IMR-90 (cell line): Measurements from ENCODE around the gene TBC1D12. TPM values are rescaled to one million over a fixed set of nuclear protein-coding genes. Genes with fewer than 3 reads are reported as not detected.

ENCODE experiments used
- ATAC-seq: fragments of 200-7000 bp; cut with Tn5 transposase; 2 replicates; pipeline ENCODE4 v1.9.1; 2020; ENCODE audit warnings: low read depth, mild to moderate bottlenecking, moderate library complexity
- BruUV-seq: library from RNA; stranded (reverse); fragments of 400-500 nt; replicated peaks from 2 replicates; lab custom pipeline; 2021; lab: Mats Ljungman, UMichigan
- CTCF ChIA-PET: fragments of 300-600 bp; formaldehyde crosslinking; extraction: SDS; loops from one replicate; lab custom pipeline; 2021; ENCODE audit warnings: antibody characterized with exemption; lab: Yijun Ruan, JAX
- POLR2A ChIA-PET: fragments of 300-600 bp; sonication (Branson Sonifier 250); formaldehyde crosslinking; loops from one replicate; lab custom pipeline; 2022; ENCODE audit warnings: antibody characterized with exemption; ENCODE audit not compliant: unreplicated experiment; lab: Charles Lee
- DNase-seq: peaks from one replicate; pipeline ENCODE4 v3.0.0; 2013
- H2AFZ ChIP-seq: replicated peaks from 2 replicates; pipeline ENCODE3; 2013; ENCODE audit warnings: low read length, mild to moderate bottlenecking; ENCODE audit not compliant: poor library complexity
- H2AK5ac ChIP-seq: 2 replicates; pipeline ENCODE4 v1.6.1; 2013; ENCODE audit warnings: low read depth, low read length, inconsistent platforms
- H2AK9ac ChIP-seq: replicated peaks from 2 replicates; pipeline ENCODE3; 2013; ENCODE audit warnings: mild to moderate bottlenecking, low read depth, low read length, moderate library complexity; ENCODE audit not compliant: poor library complexity
- H2BK120ac ChIP-seq: 2 replicates; pipeline ENCODE4 v1.6.1; 2013; ENCODE audit warnings: low read depth, low read length, inconsistent platforms
- H2BK15ac ChIP-seq: 3 replicates; pipeline ENCODE4 v1.6.1; 2013; ENCODE audit warnings: low read depth, low read length, inconsistent platforms
- H2BK20ac ChIP-seq: 2 replicates; pipeline ENCODE4 v1.6.1; 2013; ENCODE audit warnings: low read depth, mild to moderate bottlenecking, inconsistent platforms, low read length, moderate library complexity
- H2BK5ac ChIP-seq: 2 replicates; pipeline ENCODE4 v1.6.1; 2013; ENCODE audit warnings: mild to moderate bottlenecking, low read depth, low read length, inconsistent platforms; ENCODE audit not compliant: poor library complexity, severe bottlenecking
- H3K14ac ChIP-seq: replicated peaks from 2 replicates; pipeline ENCODE4 v1.6.1; 2013; ENCODE audit warnings: low read depth, low read length, inconsistent platforms
- H3K18ac ChIP-seq: 2 replicates; pipeline ENCODE4 v1.6.1; 2013; ENCODE audit warnings: low read depth, low read length, control low read depth
- H3K23ac ChIP-seq: 2 replicates; pipeline ENCODE4 v1.6.1; 2013; ENCODE audit warnings: low read depth, low read length, inconsistent platforms
- H3K27ac ChIP-seq: 2 replicates; pipeline ENCODE4 v1.5.1; 2013; ENCODE audit warnings: mild to moderate bottlenecking, control low read depth, low read length; ENCODE audit not compliant: insufficient read depth
- H3K27me3 ChIP-seq: 2 replicates; pipeline ENCODE4 v1.6.1; 2013; ENCODE audit warnings: low read length; ENCODE audit not compliant: control insufficient read depth, insufficient read depth
- H3K36me3 ChIP-seq: 2 replicates; pipeline ENCODE4 v1.6.1; 2013; ENCODE audit warnings: low read length, mixed read lengths; ENCODE audit not compliant: control insufficient read depth, insufficient read depth
- H3K4ac ChIP-seq: 2 replicates; pipeline ENCODE4 v1.6.1; 2013; ENCODE audit warnings: low read depth, low read length, inconsistent platforms
- H3K4me1 ChIP-seq: 2 replicates; pipeline ENCODE4 v1.6.1; 2013; ENCODE audit warnings: low read length, mixed read lengths; ENCODE audit not compliant: control insufficient read depth, insufficient read depth
- H3K4me2 ChIP-seq: 2 replicates; pipeline ENCODE4 v1.6.1; 2013; ENCODE audit warnings: low read depth, mild to moderate bottlenecking, control low read depth, low read length, moderate library complexity
- H3K4me3 ChIP-seq: 2 replicates; pipeline ENCODE4 v1.5.1; 2013; ENCODE audit warnings: low read depth, mild to moderate bottlenecking, control low read depth, low read length, moderate library complexity; ENCODE audit not compliant: insufficient read depth
- H3K56ac ChIP-seq: 2 replicates; pipeline ENCODE4 v1.6.1; 2013; ENCODE audit warnings: low read length, inconsistent platforms; ENCODE audit not compliant: insufficient read depth; ENCODE audit errors: extremely low read depth
- H3K79me1 ChIP-seq, 2 experiments: 2 replicates each; pipeline ENCODE4 v1.6.1; 2013; ENCODE audit warnings: low read length in 2 of 2, inconsistent platforms in 1 of 2, low read depth in 1 of 2
- H3K9ac ChIP-seq: 2 replicates; pipeline ENCODE4 v1.6.1; 2013; ENCODE audit warnings: low read depth, low read length, control low read depth
- H3K9me1 ChIP-seq: 2 replicates; pipeline ENCODE4 v1.6.1; 2013; ENCODE audit warnings: low read length, inconsistent platforms; ENCODE audit not compliant: insufficient read depth
- H3K9me3 ChIP-seq: 2 replicates; pipeline ENCODE4 v1.6.1; 2013; ENCODE audit warnings: low read length; ENCODE audit not compliant: control insufficient read depth, insufficient read depth
- H4K20me1 ChIP-seq: 2 replicates; pipeline ENCODE4 v1.6.1; 2013; ENCODE audit warnings: low read length, inconsistent platforms; ENCODE audit not compliant: insufficient read depth
- H4K5ac ChIP-seq: 2 replicates; pipeline ENCODE4 v1.6.1; 2013; ENCODE audit warnings: mild to moderate bottlenecking, low read depth, low read length, control low read depth
- H4K8ac ChIP-seq, 2 experiments: 2 replicates each; pipeline ENCODE4 v1.6.1; 2013; ENCODE audit warnings: low read depth in 2 of 2, low read length in 2 of 2, control low read depth in 1 of 2, inconsistent platforms in 1 of 2
- H4K91ac ChIP-seq: 2 replicates; pipeline ENCODE4 v1.6.1; 2013; ENCODE audit warnings: low read depth, low read length, inconsistent platforms; ENCODE audit not compliant: insufficient read depth
- BHLHE40 ChIP-seq: fragments of 150-350 bp; IDR thresholded peaks from 2 replicates; pipeline ENCODE4 v1.6.1; 2016; ENCODE audit warnings: mild to moderate bottlenecking, low read depth, low read length
- CEBPB ChIP-seq: IDR thresholded peaks from 2 replicates; pipeline ENCODE4 v1.6.1; 2012; ENCODE audit warnings: low read depth, low read length, improper control_type of control experiment
- CHD1 ChIP-seq: IDR thresholded peaks from 2 replicates; pipeline ENCODE4 v1.6.1; 2012; ENCODE audit warnings: low read depth, low read length, improper control_type of control experiment
- FOS ChIP-seq: fragments of 150-350 bp; IDR thresholded peaks from 2 replicates; pipeline ENCODE4 v1.6.1; 2016; ENCODE audit warnings: low read depth, low read length
- MAFK ChIP-seq: IDR thresholded peaks from 2 replicates; pipeline ENCODE4 v1.6.1; 2012; ENCODE audit warnings: low read depth, low read length, improper control_type of control experiment
- MAZ ChIP-seq: IDR thresholded peaks from 2 replicates; pipeline ENCODE4 v1.6.1; 2012; ENCODE audit warnings: low read depth, mild to moderate bottlenecking, low read length, improper control_type of control experiment, moderate library complexity, borderline replicate concordance
- MXI1 ChIP-seq: IDR thresholded peaks from 2 replicates; pipeline ENCODE4 v1.6.1; 2012; ENCODE audit warnings: low read depth, mild to moderate bottlenecking, low read length, moderate library complexity, borderline replicate concordance
- NFE2L2 ChIP-seq: fragments of 150-350 bp; IDR thresholded peaks from 2 replicates; pipeline ENCODE4 v1.6.1; 2016; ENCODE audit warnings: low read depth, mild to moderate bottlenecking, low read length
- POLR2A ChIP-seq: IDR thresholded peaks from 2 replicates; pipeline ENCODE4 v1.6.1; 2012; ENCODE audit warnings: mild to moderate bottlenecking, low read depth, low read length
- RAD21 ChIP-seq: IDR thresholded peaks from 2 replicates; pipeline ENCODE4 v1.6.1; 2012; ENCODE audit warnings: low read length, improper control_type of control experiment
- RCOR1 ChIP-seq: IDR thresholded peaks from 2 replicates; pipeline ENCODE4 v1.6.1; 2012; ENCODE audit warnings: mild to moderate bottlenecking, low read length, improper control_type of control experiment; ENCODE audit not compliant: insufficient replicate concordance
- RFX5 ChIP-seq: IDR thresholded peaks from 2 replicates; pipeline ENCODE4 v1.8.0; 2012; ENCODE audit warnings: low read depth, mild to moderate bottlenecking, low read length, moderate library complexity
- SMC3 ChIP-seq: fragments of 150-350 bp; IDR thresholded peaks from 2 replicates; pipeline ENCODE4 v1.6.1; 2016; ENCODE audit warnings: low read depth, mild to moderate bottlenecking, antibody characterized with exemption, low read length, moderate library complexity
- WGBS, 2 experiments: methylation state at CpG; one replicate each; pipeline versions ENCODE4 v1.1.5 to v1.1.7; 2013; ENCODE audit warnings: missing lambda C conversion rate in 2 of 2; ENCODE audit not compliant: insufficient read length in 1 of 2; ENCODE audit errors: extremely low coverage in 2 of 2; 5-methylcytosine and 5-hydroxymethylcytosine counted together
- dilution Hi-C: fragments of 300-500 bp; cut with HindIII; formaldehyde crosslinking; loops from one replicate; pipeline ENCODE4 v1.14.3; 2018; ENCODE audit warnings: low sequenced_read_pairs; ENCODE audit not compliant: unreplicated experiment
- in situ Hi-C: fragments of 300-500 bp; cut with MboI; formaldehyde crosslinking; loops from 3 replicates; pipeline ENCODE4 v1.14.3; 2019; ENCODE audit warnings: low sequenced_read_pairs, inconsistent platforms, mixed read lengths
- intact Hi-C: fragments of 100-400 bp; cut with micrococcal nuclease; formaldehyde crosslinking; loops from 2 replicates; pipeline ENCODE4 v1.10.0; 2022
- polyA plus RNA-seq, 3 experiments: library from polyadenylated mRNA; depleted of rRNA; stranded (reverse); fragments of >200 nt; gene quantifications; 2 replicates each; pipeline ENCODE4 v1.2.3, GENCODE V29; 2012; ENCODE audit warnings: low replicate concordance in 1 of 3
- total RNA-seq: library from RNA; depleted of rRNA; stranded (reverse); fragments of >200 nt; gene quantifications from 2 replicates; pipeline ENCODE4 v1.2.3, GENCODE V29; 2012
- TF ChIP-seq, protein P1 (sequence below): fragments of 150-350 bp; IDR thresholded peaks from 2 replicates; pipeline ENCODE4 v1.6.1; 2016; ENCODE audit warnings: low read depth, mild to moderate bottlenecking, low read length, moderate library complexity, borderline replicate concordance
- TF ChIP-seq, protein P2 (sequence below): fragments of 150-350 bp; IDR thresholded peaks from 2 replicates; pipeline ENCODE4 v1.6.1; 2017; ENCODE audit warnings: mild to moderate bottlenecking, antibody characterized with exemption, low read length, low read depth
- TF ChIP-seq, protein P3 (sequence below): conservative IDR thresholded peaks from 2 replicates; pipeline ENCODE4 v1.5.1; 2012; ENCODE audit warnings: mild to moderate bottlenecking, low read depth, low read length, improper control_type of control experiment

Gene TBC1D12
- total and polyA plus RNA-seq, 2 of the 4 experiments (the other 2 are of a cell fraction), result 1.9 to 5.4 TPM

- BruUV-seq, result no TSS peak
- no peak for ATAC-seq
Measured at GRCh38 chr10:94571528-94571927, 169.2 kb downstream of the TBC1D12 start.

More at GRCh38 chr10:94571528-94571927, 169.2 kb downstream of the TBC1D12 start:
- Histone ChIP-seq H2BK20ac (no peak overlapping the region), H4K8ac (no peak overlapping the region), H3K27me3 (no peaks in the 10 kb centered on the region), H2BK120ac (no peak overlapping the region), H3K56ac (no peak overlapping the region), H2AFZ (no peak overlapping the region), H3K4ac (no peak overlapping the region), H2AK5ac (no peak overlapping the region), H3K4me2 (no peak overlapping the region), H3K23ac (no peak overlapping the region), H2BK15ac (no peak overlapping the region), H3K4me1 (no peaks in the 10 kb centered on the region), H4K20me1 (no peaks in the 10 kb centered on the region), H3K79me1 (no peaks in the 10 kb centered on the region), H3K36me3 (peaks cover 5% of the 10 kb centered on the region; the same call in 1 of the 2 replicates), H3K9me3 (no peaks in the 10 kb centered on the region), H4K5ac (no peak overlapping the region), H4K91ac (no peak overlapping the region), H3K9me1 (0 out of 2 replicates have a peak, but pooled peaks cover 3% of the 10 kb centered on the region), H3K14ac (no peak overlapping the region), H3K18ac (no peak overlapping the region), H2BK5ac (no peak overlapping the region), H3K4me3 (no peak overlapping the region), H3K9ac (no peak overlapping the region), H3K27ac (no peak overlapping the region), H2AK9ac (no peak overlapping the region)
- dilution Hi-C loops, result no loop called here
- CTCF ChIA-PET, result interaction anchor here (0.8 kb wide), 1 partner anchor 10 kb away, joined by 3 read pairs; no protein-coding TSS in a partner anchor
- DNase-seq, result peak; percentile 58
- no CpG with 5 or more reads among the region's 3 CpGs for WGBS, 2 experiments
- no peak for TF ChIP-seq SMC3
- TF ChIP-seq MXI1, result no peak
- TF ChIP-seq RCOR1, result no peak
- no peak for TF ChIP-seq CEBPB
- TF ChIP-seq RAD21, result no peak
- TF ChIP-seq MAZ, result no peak
- TF ChIP-seq, protein P1, sequence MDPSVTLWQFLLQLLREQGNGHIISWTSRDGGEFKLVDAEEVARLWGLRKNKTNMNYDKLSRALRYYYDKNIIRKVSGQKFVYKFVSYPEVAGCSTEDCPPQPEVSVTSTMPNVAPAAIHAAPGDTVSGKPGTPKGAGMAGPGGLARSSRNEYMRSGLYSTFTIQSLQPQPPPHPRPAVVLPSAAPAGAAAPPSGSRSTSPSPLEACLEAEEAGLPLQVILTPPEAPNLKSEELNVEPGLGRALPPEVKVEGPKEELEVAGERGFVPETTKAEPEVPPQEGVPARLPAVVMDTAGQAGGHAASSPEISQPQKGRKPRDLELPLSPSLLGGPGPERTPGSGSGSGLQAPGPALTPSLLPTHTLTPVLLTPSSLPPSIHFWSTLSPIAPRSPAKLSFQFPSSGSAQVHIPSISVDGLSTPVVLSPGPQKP, result no peak
- TF ChIP-seq CHD1, result no peak
- no peak for TF ChIP-seq NFE2L2
- TF ChIP-seq BHLHE40, result no peak
- TF ChIP-seq, protein P2, sequence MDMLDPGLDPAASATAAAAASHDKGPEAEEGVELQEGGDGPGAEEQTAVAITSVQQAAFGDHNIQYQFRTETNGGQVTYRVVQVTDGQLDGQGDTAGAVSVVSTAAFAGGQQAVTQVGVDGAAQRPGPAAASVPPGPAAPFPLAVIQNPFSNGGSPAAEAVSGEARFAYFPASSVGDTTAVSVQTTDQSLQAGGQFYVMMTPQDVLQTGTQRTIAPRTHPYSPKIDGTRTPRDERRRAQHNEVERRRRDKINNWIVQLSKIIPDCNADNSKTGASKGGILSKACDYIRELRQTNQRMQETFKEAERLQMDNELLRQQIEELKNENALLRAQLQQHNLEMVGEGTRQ, result no peak
- TF ChIP-seq MAFK, result no peak
- TF ChIP-seq, protein P3, sequence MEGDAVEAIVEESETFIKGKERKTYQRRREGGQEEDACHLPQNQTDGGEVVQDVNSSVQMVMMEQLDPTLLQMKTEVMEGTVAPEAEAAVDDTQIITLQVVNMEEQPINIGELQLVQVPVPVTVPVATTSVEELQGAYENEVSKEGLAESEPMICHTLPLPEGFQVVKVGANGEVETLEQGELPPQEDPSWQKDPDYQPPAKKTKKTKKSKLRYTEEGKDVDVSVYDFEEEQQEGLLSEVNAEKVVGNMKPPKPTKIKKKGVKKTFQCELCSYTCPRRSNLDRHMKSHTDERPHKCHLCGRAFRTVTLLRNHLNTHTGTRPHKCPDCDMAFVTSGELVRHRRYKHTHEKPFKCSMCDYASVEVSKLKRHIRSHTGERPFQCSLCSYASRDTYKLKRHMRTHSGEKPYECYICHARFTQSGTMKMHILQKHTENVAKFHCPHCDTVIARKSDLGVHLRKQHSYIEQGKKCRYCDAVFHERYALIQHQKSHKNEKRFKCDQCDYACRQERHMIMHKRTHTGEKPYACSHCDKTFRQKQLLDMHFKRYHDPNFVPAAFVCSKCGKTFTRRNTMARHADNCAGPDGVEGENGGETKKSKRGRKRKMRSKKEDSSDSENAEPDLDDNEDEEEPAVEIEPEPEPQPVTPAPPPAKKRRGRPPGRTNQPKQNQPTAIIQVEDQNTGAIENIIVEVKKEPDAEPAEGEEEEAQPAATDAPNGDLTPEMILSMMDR, result no peak
- no peak for TF ChIP-seq RFX5
- TF ChIP-seq FOS, result no peak
- TF ChIP-seq POLR2A, result no peak
- POLR2A ChIA-PET, result no interaction called here
- in situ Hi-C loops, result no loop called here
- intact Hi-C loops, result no loop called here
